HepG2 (cell line): ENCODE measurements around the gene AFF4. TPM values are rescaled to one million over a fixed set of nuclear protein-coding genes. Genes with fewer than 3 reads are reported as not detected.
A peak's percentile ranks its signal among the peaks of the same experiment; 100 is the strongest.

ENCODE experiments used
- ASH2L ChIP-seq: fragments of 300-600, 200-600 bp; sonication (generic); IDR thresholded peaks from 2 replicates; pipeline ENCODE4 v1.7.0; 2017; ENCODE audit warnings: low read depth, mild to moderate bottlenecking, moderate library complexity, mixed read lengths, low read length; ENCODE audit not compliant: insufficient read length
- KDM1A ChIP-seq: IDR thresholded peaks from 2 replicates; pipeline ENCODE4 v1.6.1; 2016; ENCODE audit warnings: missing compliant biosample characterization
- NCOR1 ChIP-seq: fragments of 200-600 bp; sonication (generic); IDR thresholded peaks from 2 replicates; pipeline ENCODE4 v1.7.0; 2017; ENCODE audit warnings: antibody characterized with exemption, low read length, borderline replicate concordance
- NR2C2 ChIP-seq: sonication (generic); formaldehyde crosslinking; IDR thresholded peaks from 2 replicates; pipeline ENCODE4 v1.4.0; 2020; ENCODE audit warnings: missing genetic modification reagents, mild to moderate bottlenecking, moderate library complexity, borderline replicate concordance
- PCBP2 ChIP-seq: fragments of 200-400 bp; formaldehyde crosslinking; optimal IDR thresholded peaks from 2 replicates; pipeline ENCODE3; 2018; ENCODE audit warnings: low read length, low read depth; ENCODE audit not compliant: poor library complexity, severe bottlenecking
- RBAK ChIP-seq: sonication (generic); formaldehyde crosslinking; IDR thresholded peaks from 2 replicates; pipeline ENCODE4 v1.5.1; 2020; ENCODE audit warnings: mild to moderate bottlenecking, missing genetic modification reagents
- TGIF2 ChIP-seq: IDR thresholded peaks from 2 replicates; pipeline ENCODE4 v1.6.1; 2016; ENCODE audit warnings: control low read depth, missing compliant biosample characterization
- ZFX ChIP-seq: sonication (generic); formaldehyde crosslinking; IDR thresholded peaks from 2 replicates; pipeline ENCODE4 v1.4.0; 2020; ENCODE audit warnings: mild to moderate bottlenecking, low read depth, missing genetic modification reagents, moderate library complexity
- ZNF235 ChIP-seq: sonication (generic); formaldehyde crosslinking; IDR thresholded peaks from 2 replicates; pipeline ENCODE4 v1.8.1; 2023; ENCODE audit warnings: mild to moderate bottlenecking, missing genetic modification reagents, borderline replicate concordance
- ZNF253 ChIP-seq: sonication (generic); formaldehyde crosslinking; IDR thresholded peaks from 2 replicates; pipeline ENCODE4 v1.8.0; 2022; ENCODE audit warnings: mild to moderate bottlenecking, missing genetic modification reagents, borderline replicate concordance
- ZNF33A ChIP-seq: sonication (generic); formaldehyde crosslinking; IDR thresholded peaks from 2 replicates; pipeline ENCODE4 v1.5.1; 2020; ENCODE audit warnings: missing genetic modification reagents, mild to moderate bottlenecking, moderate library complexity, borderline replicate concordance
- ZNF451 ChIP-seq: sonication (generic); formaldehyde crosslinking; IDR thresholded peaks from 2 replicates; pipeline ENCODE4 v1.5.0; 2020; ENCODE audit warnings: mild to moderate bottlenecking, missing genetic modification reagents
- ZNF589 ChIP-seq: sonication (generic); formaldehyde crosslinking; conservative IDR thresholded peaks from 2 replicates; pipeline ENCODE4 v1.8.0; 2022; ENCODE audit warnings: mild to moderate bottlenecking, moderate library complexity, missing genetic modification reagents
- polyA plus RNA-seq, 8 experiments: library from polyadenylated mRNA; depleted of rRNA in 3 of 8; stranded (reverse) in 7 of 8; unstranded in 1 of 8; fragments of >200 nt; fragmentation: Illumina TruSeq in 4 of 8; extraction: Trizol in 4 of 8; gene quantifications; 2 replicates each; pipeline versions ENCODE4 v1.2.1 to v1.2.3, GENCODE V29; 2011 to 2016; ENCODE audit warnings: low read depth in 4 of 8, missing spikeins in 1 of 8, mixed read lengths in 1 of 8; ENCODE audit not compliant: insufficient read depth in 1 of 8
- total RNA-seq, 5 experiments: library from RNA; depleted of rRNA; stranded (reverse); fragments of >200 nt; fragmentation: Illumina TruSeq; extraction: Trizol; gene quantifications; 2 replicates each; pipeline ENCODE4 v1.2.3, GENCODE V29; 2016; ENCODE audit warnings: low read depth in 1 of 5
- TF ChIP-seq, protein P1 (sequence below): sonication (generic); formaldehyde crosslinking; IDR thresholded peaks from one replicate; pipeline ENCODE4 v1.5.1; 2020; ENCODE audit warnings: mild to moderate bottlenecking, missing genetic modification reagents; ENCODE audit errors: not compliant biosample characterization
- TF ChIP-seq, protein P2 (sequence below): sonication (generic); formaldehyde crosslinking; IDR thresholded peaks from 2 replicates; pipeline ENCODE4 v1.5.0; 2020; ENCODE audit warnings: mild to moderate bottlenecking, missing genetic modification reagents
- TF ChIP-seq, protein P3 (sequence below): sonication (generic); formaldehyde crosslinking; IDR thresholded peaks from 2 replicates; pipeline ENCODE4 v1.8.0; 2022; ENCODE audit warnings: mild to moderate bottlenecking, missing genetic modification reagents, borderline replicate concordance

The AFF4 gene
- total and polyA plus RNA-seq, 2 of the 13 experiments (the other 11 are each of a cell fraction or from before 2014, with no cell fraction given) = 22.1 to 25.5 TPM

DNA sequence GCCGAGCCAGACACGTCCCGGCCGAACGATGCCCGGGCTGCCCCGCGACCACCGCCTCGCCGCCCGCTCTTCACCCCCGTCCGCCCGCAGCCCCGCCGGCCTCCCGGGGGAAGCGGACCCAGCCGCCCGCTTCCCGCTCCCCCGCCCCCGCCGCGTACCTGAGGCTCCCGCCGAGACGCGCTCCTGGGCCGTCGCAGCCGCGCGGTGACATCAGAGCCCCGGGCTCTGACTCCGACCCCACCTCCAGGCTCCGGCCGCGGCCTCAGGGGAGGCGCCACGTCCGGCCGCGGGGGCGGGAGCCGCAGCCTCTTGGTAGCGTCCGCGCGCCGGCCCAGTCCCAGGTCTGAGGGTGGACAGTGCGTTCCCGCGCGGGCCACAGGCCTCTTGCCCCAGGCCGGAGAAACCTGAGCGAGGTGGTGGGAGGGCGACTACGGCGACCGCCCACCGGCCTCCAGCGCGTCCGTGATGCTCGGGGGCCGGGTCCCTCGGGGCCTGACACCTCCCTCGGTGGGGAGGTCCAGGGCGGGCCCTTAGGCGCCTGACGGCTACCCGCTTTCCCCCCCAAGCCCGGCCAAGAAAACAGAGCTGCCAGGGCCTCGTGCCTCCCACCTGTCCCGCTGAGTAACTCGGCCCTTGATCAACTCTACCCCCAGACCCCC is 132.9 kb downstream of the AFF4 start, which contains the start of gene SHROOM1 (continued):
- TF ChIP-seq, protein P1, sequence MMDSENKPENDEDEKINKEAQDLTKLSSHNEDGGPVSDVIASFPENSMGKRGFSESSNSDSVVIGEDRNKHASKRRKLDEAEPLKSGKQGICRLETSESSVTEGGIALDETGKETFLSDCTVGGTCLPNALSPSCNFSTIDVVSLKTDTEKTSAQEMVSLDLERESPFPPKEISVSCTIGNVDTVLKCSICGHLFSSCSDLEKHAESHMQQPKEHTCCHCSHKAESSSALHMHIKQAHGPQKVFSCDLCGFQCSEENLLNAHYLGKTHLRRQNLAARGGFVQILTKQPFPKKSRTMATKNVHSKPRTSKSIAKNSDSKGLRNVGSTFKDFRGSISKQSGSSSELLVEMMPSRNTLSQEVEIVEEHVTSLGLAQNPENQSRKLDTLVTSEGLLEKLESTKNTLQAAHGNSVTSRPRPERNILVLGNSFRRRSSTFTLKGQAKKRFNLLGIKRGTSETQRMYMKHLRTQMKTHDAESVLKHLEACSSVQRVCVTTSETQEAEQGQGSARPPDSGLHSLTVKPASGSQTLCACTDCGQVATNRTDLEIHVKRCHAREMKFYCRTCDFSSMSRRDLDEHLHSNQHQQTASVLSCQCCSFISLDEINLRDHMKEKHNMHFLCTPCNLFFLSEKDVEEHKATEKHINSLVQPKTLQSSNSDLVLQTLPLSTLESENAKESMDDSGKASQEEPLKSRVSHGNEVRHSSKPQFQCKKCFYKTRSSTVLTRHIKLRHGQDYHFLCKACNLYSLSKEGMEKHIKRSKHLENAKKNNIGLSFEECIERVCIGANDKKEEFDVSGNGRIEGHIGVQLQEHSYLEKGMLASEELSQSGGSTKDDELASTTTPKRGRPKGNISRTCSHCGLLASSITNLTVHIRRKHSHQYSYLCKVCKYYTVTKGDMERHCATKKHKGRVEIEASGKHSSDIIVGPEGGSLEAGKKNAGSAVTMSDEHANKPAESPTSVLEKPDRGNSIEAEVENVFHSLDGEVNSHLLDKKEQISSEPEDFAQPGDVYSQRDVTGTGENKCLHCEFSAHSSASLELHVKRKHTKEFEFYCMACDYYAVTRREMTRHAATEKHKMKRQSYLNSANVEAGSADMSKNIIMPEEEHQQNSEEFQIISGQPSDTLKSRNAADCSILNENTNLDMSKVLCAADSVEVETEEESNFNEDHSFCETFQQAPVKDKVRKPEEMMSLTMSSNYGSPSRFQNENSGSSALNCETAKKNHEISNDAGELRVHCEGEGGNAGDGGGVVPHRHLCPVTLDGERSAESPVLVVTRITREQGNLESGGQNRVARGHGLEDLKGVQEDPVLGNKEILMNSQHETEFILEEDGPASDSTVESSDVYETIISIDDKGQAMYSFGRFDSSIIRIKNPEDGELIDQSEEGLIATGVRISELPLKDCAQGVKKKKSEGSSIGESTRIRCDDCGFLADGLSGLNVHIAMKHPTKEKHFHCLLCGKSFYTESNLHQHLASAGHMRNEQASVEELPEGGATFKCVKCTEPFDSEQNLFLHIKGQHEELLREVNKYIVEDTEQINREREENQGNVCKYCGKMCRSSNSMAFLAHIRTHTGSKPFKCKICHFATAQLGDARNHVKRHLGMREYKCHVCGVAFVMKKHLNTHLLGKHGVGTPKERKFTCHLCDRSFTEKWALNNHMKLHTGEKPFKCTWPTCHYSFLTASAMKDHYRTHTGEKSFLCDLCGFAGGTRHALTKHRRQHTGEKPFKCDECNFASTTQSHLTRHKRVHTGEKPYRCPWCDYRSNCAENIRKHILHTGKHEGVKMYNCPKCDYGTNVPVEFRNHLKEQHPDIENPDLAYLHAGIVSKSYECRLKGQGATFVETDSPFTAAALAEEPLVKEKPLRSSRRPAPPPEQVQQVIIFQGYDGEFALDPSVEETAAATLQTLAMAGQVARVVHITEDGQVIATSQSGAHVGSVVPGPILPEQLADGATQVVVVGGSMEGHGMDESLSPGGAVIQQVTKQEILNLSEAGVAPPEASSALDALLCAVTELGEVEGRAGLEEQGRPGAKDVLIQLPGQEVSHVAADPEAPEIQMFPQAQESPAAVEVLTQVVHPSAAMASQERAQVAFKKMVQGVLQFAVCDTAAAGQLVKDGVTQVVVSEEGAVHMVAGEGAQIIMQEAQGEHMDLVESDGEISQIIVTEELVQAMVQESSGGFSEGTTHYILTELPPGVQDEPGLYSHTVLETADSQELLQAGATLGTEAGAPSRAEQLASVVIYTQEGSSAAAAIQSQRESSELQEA (CRISPR knock-in tag) = no peak
- TF ChIP-seq ZNF235 (CRISPR knock-in tag) = no peak; the same call in 1 of the 2 replicates
- no peak for TF ChIP-seq ZNF33A
- TF ChIP-seq, protein P2, sequence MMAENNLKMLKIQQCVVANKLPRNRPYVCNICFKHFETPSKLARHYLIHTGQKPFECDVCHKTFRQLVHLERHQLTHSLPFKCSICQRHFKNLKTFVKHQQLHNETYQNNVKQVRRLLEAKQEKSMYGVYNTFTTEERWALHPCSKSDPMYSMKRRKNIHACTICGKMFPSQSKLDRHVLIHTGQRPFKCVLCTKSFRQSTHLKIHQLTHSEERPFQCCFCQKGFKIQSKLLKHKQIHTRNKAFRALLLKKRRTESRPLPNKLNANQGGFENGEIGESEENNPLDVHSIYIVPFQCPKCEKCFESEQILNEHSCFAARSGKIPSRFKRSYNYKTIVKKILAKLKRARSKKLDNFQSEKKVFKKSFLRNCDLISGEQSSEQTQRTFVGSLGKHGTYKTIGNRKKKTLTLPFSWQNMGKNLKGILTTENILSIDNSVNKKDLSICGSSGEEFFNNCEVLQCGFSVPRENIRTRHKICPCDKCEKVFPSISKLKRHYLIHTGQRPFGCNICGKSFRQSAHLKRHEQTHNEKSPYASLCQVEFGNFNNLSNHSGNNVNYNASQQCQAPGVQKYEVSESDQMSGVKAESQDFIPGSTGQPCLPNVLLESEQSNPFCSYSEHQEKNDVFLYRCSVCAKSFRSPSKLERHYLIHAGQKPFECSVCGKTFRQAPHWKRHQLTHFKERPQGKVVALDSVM (CRISPR knock-in tag) = peak; percentile 51; the same call in 1 of the 2 replicates
- TF ChIP-seq, protein P3, sequence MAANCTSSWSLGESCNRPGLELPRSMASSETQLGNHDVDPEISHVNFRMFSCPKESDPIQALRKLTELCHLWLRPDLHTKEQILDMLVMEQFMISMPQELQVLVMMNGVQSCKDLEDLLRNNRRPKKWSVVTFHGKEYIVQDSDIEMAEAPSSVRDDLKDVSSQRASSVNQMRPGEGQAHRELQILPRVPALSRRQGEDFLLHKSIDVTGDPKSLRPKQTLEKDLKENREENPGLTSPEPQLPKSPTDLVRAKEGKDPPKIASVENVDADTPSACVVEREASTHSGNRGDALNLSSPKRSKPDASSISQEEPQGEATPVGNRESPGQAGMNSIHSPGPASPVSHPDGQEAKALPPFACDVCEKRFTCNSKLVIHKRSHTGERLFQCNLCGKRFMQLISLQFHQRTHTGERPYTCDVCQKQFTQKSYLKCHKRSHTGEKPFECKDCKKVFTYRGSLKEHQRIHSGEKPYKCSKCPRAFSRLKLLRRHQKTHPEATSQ (CRISPR knock-in tag) = no peak
- peak; percentile 93 for TF ChIP-seq ZFX (CRISPR knock-in tag)
- peak; percentile 35; the same call in 1 of the 2 replicates for TF ChIP-seq ZNF451 (CRISPR knock-in tag)
- TF ChIP-seq KDM1A (CRISPR knock-in tag) = no peak
- TF ChIP-seq TGIF2 (CRISPR knock-in tag) = no peak
- no peak; the same call in 1 of the 2 replicates for TF ChIP-seq NR2C2 (CRISPR knock-in tag)
- TF ChIP-seq NCOR1 = no peak
- no peak; the same call in 1 of the 2 replicates for TF ChIP-seq ZNF589
- TF ChIP-seq ASH2L = peak; percentile 9
- no peak for TF ChIP-seq PCBP2
- 0 out of 2 replicates have a peak, but pooled peaks have one; percentile 84 for TF ChIP-seq ZNF253 (CRISPR knock-in tag)
- no peak for TF ChIP-seq RBAK (CRISPR knock-in tag)
